NT2/D1 (cell line): ENCODE results near the gene PIGT.
A peak's percentile ranks its signal among the peaks of the same experiment; 100 is the strongest.

Source experiments
- DNase-seq: peaks from one replicate; pipeline ENCODE4 v3.0.0-alpha.2; 2011; ENCODE audit warnings: low read depth, low spot score
- H3K27me3 ChIP-seq: 2 replicates; pipeline ENCODE4 v1.6.0; 2011; ENCODE audit warnings: mild to moderate bottlenecking; ENCODE audit not compliant: insufficient read length, insufficient read depth
- H3K36me3 ChIP-seq: 2 replicates; pipeline ENCODE4 v1.6.1; 2011; ENCODE audit warnings: mild to moderate bottlenecking, low read length, mixed read lengths; ENCODE audit not compliant: insufficient read depth, insufficient read length
- H3K4me1 ChIP-seq: 2 replicates; pipeline ENCODE4 v1.5.1; 2011; ENCODE audit not compliant: insufficient read depth, insufficient read length
- H3K4me3 ChIP-seq: 2 replicates; pipeline ENCODE4 v1.5.1; 2011; ENCODE audit warnings: low read depth; ENCODE audit not compliant: insufficient read length
- H3K9ac ChIP-seq: 2 replicates; pipeline ENCODE4 v1.6.0; 2011; ENCODE audit warnings: low read depth; ENCODE audit not compliant: insufficient read length
- H3K9me3 ChIP-seq: 2 replicates; pipeline ENCODE4 v1.5.1; 2011; ENCODE audit warnings: mild to moderate bottlenecking, low read length; ENCODE audit not compliant: insufficient read depth
- SUZ12 ChIP-seq: IDR thresholded peaks from 2 replicates; pipeline ENCODE4 v1.6.1; 2011; ENCODE audit not compliant: insufficient read length, insufficient read depth; ENCODE audit errors: extremely low read depth
- YY1 ChIP-seq: IDR thresholded peaks from 2 replicates; pipeline ENCODE4 v1.6.1; 2011; ENCODE audit not compliant: insufficient read length, insufficient read depth
- ZNF274 ChIP-seq: IDR thresholded peaks from 2 replicates; pipeline ENCODE4 v1.6.1; 2011; ENCODE audit warnings: mild to moderate bottlenecking, low read depth, low read length

PIGT gene

DNA sequence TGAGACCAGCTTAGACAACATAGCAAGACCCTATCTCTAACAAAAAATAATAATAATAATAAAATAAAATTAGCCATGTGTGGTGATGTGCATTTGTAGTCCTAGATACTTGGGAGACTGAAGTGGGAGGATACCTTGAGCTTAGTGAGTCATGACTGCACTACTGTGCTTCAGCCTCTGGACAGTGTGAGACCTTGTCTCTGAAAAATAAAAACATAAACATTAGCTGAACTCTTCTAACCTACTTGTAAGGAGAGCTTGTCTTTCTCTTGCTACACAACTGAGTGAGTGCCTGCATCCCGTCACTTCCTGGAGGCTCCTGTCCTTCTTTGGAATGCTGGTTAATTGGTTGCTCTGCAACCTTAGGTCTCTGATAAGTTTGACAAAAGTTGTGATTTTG lies 13.0 kb upstream of the PIGT start:
- no peak overlapping the region for H3K4me3 ChIP-seq
- TF ChIP-seq YY1 (no peak), SUZ12 (no peak), ZNF274 (no peak)
- peaks cover 45% of the 10 kb centered on the region for H3K9me3 ChIP-seq
- H3K36me3 ChIP-seq, result no peaks in the 10 kb centered on the region
- H3K9ac ChIP-seq, result no peak overlapping the region
- peaks cover 4% of the 10 kb centered on the region for H3K4me1 ChIP-seq
- no peak for DNase-seq
- H3K27me3 ChIP-seq, result peaks cover 53% of the 10 kb centered on the region

DNA sequence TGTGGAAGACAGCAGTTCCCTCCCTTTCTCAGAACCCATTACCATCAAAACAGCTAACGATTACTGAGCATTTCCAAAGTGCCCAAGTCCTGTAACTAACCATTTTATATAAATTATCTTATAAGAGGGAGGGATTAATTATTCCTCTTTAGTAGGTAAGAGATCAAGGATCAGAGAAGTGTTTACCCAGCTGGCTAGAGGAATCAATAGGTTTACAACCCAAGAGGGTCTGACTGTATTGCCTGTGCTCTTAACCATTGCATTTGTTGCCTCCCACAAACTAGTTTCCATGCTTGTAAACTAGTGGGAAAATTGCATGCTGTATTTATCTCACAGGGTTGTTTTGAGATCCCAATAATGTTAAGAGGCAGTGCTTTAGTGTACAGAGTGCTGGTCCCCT lies 11.5 kb upstream of the PIGT start:
- no peak overlapping the region for H3K9ac ChIP-seq
- no peak overlapping the region for H3K4me3 ChIP-seq
- peaks cover 4% of the 10 kb centered on the region for H3K4me1 ChIP-seq
- peaks cover 63% of the 10 kb centered on the region for H3K27me3 ChIP-seq
- peaks cover 5% of the 10 kb centered on the region for H3K36me3 ChIP-seq
- peaks cover 35% of the 10 kb centered on the region for H3K9me3 ChIP-seq
- TF ChIP-seq ZNF274 (no peak), YY1 (no peak), SUZ12 (no peak)
- no peak for DNase-seq

DNA sequence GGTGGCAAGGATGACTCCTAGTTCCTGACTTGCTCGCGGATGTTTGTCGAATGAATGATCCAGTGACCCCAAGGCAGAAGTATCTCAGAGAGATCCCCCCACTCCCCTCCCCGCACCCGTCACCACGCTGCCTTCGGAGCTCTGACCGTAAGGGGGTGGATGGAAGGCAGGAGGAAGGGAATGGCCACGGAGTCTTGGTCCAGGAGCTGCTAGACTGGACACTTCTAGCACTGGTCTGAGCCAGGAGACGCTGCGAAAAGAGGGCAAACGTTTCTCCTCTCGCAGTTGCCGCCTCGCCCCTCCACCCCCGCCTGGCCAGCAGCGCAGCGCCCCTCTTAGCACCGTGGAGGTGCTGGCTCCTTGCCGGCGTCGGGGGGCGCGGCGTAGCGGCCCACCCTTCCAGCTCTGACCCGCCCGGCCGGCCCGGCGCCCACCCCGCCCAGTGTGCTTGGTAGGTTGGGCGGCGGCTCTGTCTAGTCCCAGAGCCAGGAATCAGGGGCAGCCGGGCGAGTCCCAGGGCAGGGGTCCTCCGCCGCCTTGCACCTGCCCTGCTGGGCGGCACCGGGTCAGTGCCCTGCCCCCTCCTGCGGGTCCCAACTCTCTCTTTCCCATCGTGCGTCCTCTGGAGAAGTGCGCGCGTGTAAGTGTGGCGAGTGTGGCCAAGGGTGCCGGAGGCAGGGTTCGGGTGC lies 10.2 kb upstream of the PIGT start:
- peaks cover 11% of the 10 kb centered on the region for H3K36me3 ChIP-seq
- H3K9me3 ChIP-seq, result peaks cover 22% of the 10 kb centered on the region
- peaks cover 4% of the 10 kb centered on the region for H3K4me1 ChIP-seq
- H3K27me3 ChIP-seq, result peaks cover 65% of the 10 kb centered on the region
- H3K4me3 ChIP-seq, result peak overlapping the region; percentile 77
- H3K9ac ChIP-seq, result peak overlapping the region; percentile 71
- TF ChIP-seq SUZ12 (no peak), ZNF274 (no peak), YY1 (no peak)
- DNase-seq, result no peak

DNA sequence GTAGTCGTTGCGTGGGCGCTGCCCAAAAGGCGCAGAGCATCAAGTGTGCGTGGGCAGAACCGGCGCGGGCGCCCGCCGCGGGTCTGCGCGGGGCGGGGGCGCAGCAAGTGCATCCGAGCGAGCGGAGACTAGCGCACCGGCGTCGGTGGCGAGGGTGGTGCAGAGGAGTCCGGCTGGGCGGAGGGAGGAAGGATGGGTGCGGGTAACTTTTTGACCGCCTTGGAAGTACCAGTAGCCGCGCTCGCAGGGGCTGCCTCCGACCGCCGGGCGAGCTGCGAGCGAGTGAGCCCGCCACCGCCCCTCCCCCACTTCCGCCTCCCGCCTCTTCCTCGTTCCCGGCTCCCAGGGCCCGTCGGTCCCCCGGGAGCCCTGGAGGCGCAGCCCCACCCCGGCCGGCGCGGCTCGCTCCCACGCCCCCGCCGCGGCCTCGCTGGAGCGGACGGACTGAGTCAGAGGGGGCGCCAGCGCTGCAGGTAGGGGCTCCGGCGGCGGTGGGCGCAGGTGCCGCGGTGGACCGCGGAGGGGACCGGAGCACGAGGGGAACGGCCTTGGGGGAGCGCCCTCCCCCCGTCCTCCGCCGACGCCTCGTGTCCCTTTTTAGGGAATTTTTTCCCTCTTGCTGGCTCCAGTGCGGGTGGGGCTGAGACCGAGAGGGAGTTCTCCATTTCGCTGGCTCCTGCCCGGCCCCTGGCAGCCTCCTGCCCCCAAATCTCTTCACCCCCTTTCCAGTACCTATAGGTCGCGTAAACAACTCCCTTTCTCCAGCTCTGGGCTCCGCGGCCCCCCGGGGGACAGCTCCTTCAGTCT lies 9.5 kb upstream of the PIGT start:
- H3K9me3 ChIP-seq, result peaks cover 14% of the 10 kb centered on the region
- H3K27me3 ChIP-seq, result peaks cover 65% of the 10 kb centered on the region
- no peak for DNase-seq
- TF ChIP-seq YY1 (no peak), SUZ12 (no peak), ZNF274 (no peak)
- peaks cover 11% of the 10 kb centered on the region for H3K36me3 ChIP-seq
- H3K9ac ChIP-seq, result peak overlapping the region; percentile 72
- peaks cover 4% of the 10 kb centered on the region for H3K4me1 ChIP-seq
- peak overlapping the region; percentile 77 for H3K4me3 ChIP-seq

DNA sequence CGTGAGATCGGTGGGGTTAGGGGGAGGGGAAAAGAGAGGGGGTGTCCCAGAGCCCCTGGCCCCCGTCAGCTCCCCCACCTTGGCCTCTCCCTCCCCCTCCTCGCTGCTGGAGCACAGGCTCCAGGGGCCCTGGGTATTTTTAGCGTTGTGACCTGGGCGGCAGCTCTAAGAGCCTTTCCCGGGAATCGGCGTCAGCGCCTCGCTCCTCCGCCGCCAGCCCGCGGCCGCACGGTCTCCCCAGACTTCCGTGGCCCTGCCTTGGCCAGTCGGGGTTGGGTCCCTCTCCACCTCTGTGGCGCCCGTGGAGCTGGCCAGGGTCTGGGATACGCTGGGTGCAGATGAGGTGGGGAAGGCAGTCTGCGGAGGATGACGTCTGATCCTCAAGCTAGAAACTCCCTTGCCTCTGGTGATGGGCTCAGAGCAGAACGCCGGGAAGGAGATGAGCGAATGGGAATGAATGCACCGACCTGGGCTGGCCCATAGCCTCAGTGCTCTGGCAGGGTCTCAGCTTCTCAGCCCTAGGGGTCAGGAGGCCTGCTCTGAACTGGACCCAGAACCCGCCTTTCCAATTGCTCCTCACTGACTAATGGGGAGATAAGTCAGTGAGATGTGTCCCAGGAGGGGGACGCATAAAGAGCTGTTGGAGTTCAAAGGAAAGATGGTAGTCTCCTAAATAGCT lies 8.7 kb upstream of the PIGT start:
- peak overlapping the region; percentile 77 for H3K4me3 ChIP-seq
- peaks cover 7% of the 10 kb centered on the region; the same call in 1 of the 2 replicates for H3K9me3 ChIP-seq
- H3K36me3 ChIP-seq, result peaks cover 11% of the 10 kb centered on the region
- DNase-seq, result no peak
- H3K4me1 ChIP-seq, result peaks cover 4% of the 10 kb centered on the region
- peaks cover 65% of the 10 kb centered on the region for H3K27me3 ChIP-seq
- no peak for TF ChIP-seq SUZ12
- TF ChIP-seq YY1, result no peak
- peak overlapping the region; percentile 72 for H3K9ac ChIP-seq

GRCh38 chr20:45407783-45408645 lies 7.9 kb upstream of the PIGT start, which contains the start of gene DBNDD2:
DBNDD2 (plus strand) TSS chr20:45408289; CDS start chr20:45408468, 179 bp downstream.
- Histone ChIP-seq H3K4me1 (peaks cover 4% of the 10 kb centered on the region), H3K27me3 (peaks cover 60% of the 10 kb centered on the region), H3K36me3 (peaks cover 11% of the 10 kb centered on the region), H3K9ac (peak within 1 kb of the TSS; percentile 72), H3K9me3 (no peaks in the 10 kb centered on the region), H3K4me3 (peak within 1 kb of the TSS; percentile 77)
- TF ChIP-seq SUZ12 (no peak), ZNF274 (no peak), YY1 (no peak)
- no peak for DNase-seq
